RCC 7860 (cell line): ENCODE measurements around the gene KLHL40.

Experiments used
- DNase-seq: peaks from one replicate; pipeline ENCODE4 v3.0.0-alpha.2; 2015; ENCODE audit warnings: low spot score
- FAIRE-seq: peaks from 2 replicates; lab custom pipeline; 2012; peaks lifted over from hg19 to GRCh38; lab: Jason Lieb, UNC

KLHL40 gene

GRCh38 chr3:42656680-42657610 lies 28.4 kb upstream of the KLHL40 start:
- DNase-seq (no peak), FAIRE-seq (no peak)

- no peak for FAIRE-seq
Measured at GRCh38 chr3:42657675-42658074, 27.7 kb upstream of the KLHL40 start.

GRCh38 chr3:42658091-42658770 lies 27.1 kb upstream of the KLHL40 start:
- FAIRE-seq: no peak

More at GRCh38 chr3:42657675-42658074, 27.7 kb upstream of the KLHL40 start:
- no peak for DNase-seq

GRCh38 chr3:42658771-42659390 lies 26.5 kb upstream of the KLHL40 start:
- FAIRE-seq (no peak), DNase-seq (no peak)

More at GRCh38 chr3:42658091-42658770, 27.1 kb upstream of the KLHL40 start:
- no peak for DNase-seq

- FAIRE-seq: no peak
- DNase-seq: no peak
Measured at GRCh38 chr3:42659451-42660130, 25.7 kb upstream of the KLHL40 start.

- DNase-seq (no peak), FAIRE-seq (no peak)
Measured at GRCh38 chr3:42660131-42660715, 25.1 kb upstream of the KLHL40 start.

GRCh38 chr3:42660898-42661297 lies 24.4 kb upstream of the KLHL40 start:
- DNase-seq (no peak), FAIRE-seq (no peak)

GRCh38 chr3:42661593-42662022 lies 23.7 kb upstream of the KLHL40 start:
- FAIRE-seq (no peak), DNase-seq (no peak)

GRCh38 chr3:42662037-42662812 lies 23.1 kb upstream of the KLHL40 start:
- FAIRE-seq (no peak), DNase-seq (no peak)

- FAIRE-seq: no peak
- no peak for DNase-seq
Measured at GRCh38 chr3:42662813-42663535, 22.4 kb upstream of the KLHL40 start.

GRCh38 chr3:42663581-42664437 lies 21.5 kb upstream of the KLHL40 start:
- DNase-seq (no peak), FAIRE-seq (no peak)

- no peak for DNase-seq
- no peak for FAIRE-seq
Measured at GRCh38 chr3:42664438-42664803, 20.9 kb upstream of the KLHL40 start.

GRCh38 chr3:42665050-42665878 lies 20.1 kb upstream of the KLHL40 start:
- DNase-seq: no peak
- FAIRE-seq: no peak

- FAIRE-seq (no peak), DNase-seq (no peak)
Measured at GRCh38 chr3:42666022-42666421, 19.3 kb upstream of the KLHL40 start.

GRCh38 chr3:42666577-42666998 lies 18.7 kb upstream of the KLHL40 start:
- no peak for DNase-seq
- no peak for FAIRE-seq

GRCh38 chr3:42667096-42667522 lies 18.2 kb upstream of the KLHL40 start:
- DNase-seq (no peak), FAIRE-seq (no peak)
